ENCODE measurements around the gene ZMYM5.
"Not testable (repeated sequence)": the region's sequence is repeated elsewhere in the genome, so short reads cannot be mapped to it uniquely, and the experiment has no call there.

Gene ZMYM5

GRCh38 chr13:19836472-19836871 is 27.0 kb downstream of the ZMYM5 start:
- in situ Hi-C loops (cut with HindIII; ENCODE audit: low pct_ligation_motif_present, low pct_unique_long_range_greater_than_20kb, low sequenced_read_pairs) = no loop called here
- DNase-seq = no peak

- in situ Hi-C loops (cut with HindIII; ENCODE audit: low pct_ligation_motif_present, low pct_unique_long_range_greater_than_20kb, low sequenced_read_pairs) = no loop called here
- DNase-seq = no peak
Observed at GRCh38 chr13:19834704-19835103, 28.7 kb downstream of the ZMYM5 start.

GRCh38 chr13:19822673-19823072 is 40.8 kb downstream of the ZMYM5 start:
- in situ Hi-C loops (cut with HindIII; ENCODE audit: low pct_ligation_motif_present, low pct_unique_long_range_greater_than_20kb, low sequenced_read_pairs) = no loop called here
- no peak for DNase-seq

- DNase-seq = peak; percentile 2
- in situ Hi-C loops (cut with HindIII; ENCODE audit: low pct_ligation_motif_present, low pct_unique_long_range_greater_than_20kb, low sequenced_read_pairs) = no loop called here
Observed at GRCh38 chr13:19818223-19818842, 45.1 kb downstream of the ZMYM5 start.

GRCh38 chr13:19817510-19818158 is 45.8 kb downstream of the ZMYM5 start:
- in situ Hi-C loops (cut with HindIII; ENCODE audit: low pct_ligation_motif_present, low pct_unique_long_range_greater_than_20kb, low sequenced_read_pairs) = no loop called here
- DNase-seq = no peak

GRCh38 chr13:19817106-19817505 is 46.3 kb downstream of the ZMYM5 start:
- in situ Hi-C loops (cut with HindIII; ENCODE audit: low pct_ligation_motif_present, low pct_unique_long_range_greater_than_20kb, low sequenced_read_pairs) = no loop called here
- DNase-seq = no peak

GRCh38 chr13:19815842-19816241 is 47.6 kb downstream of the ZMYM5 start:
- DNase-seq; in situ Hi-C loops (cut with HindIII; ENCODE audit: low pct_ligation_motif_present, low pct_unique_long_range_greater_than_20kb, low sequenced_read_pairs): not testable (repeated sequence)

- DNase-seq = no peak
- in situ Hi-C loops (cut with HindIII; ENCODE audit: low pct_ligation_motif_present, low pct_unique_long_range_greater_than_20kb, low sequenced_read_pairs) = no loop called here
Observed at GRCh38 chr13:19810996-19811881, 52.2 kb downstream of the ZMYM5 start.

- in situ Hi-C loops (cut with HindIII; ENCODE audit: low pct_ligation_motif_present, low pct_unique_long_range_greater_than_20kb, low sequenced_read_pairs) = no loop called here
- DNase-seq = no peak
Observed at GRCh38 chr13:19810151-19810550, 53.3 kb downstream of the ZMYM5 start.

GRCh38 chr13:19805765-19806164 is 57.7 kb downstream of the ZMYM5 start:
- in situ Hi-C loops (cut with HindIII; ENCODE audit: low pct_ligation_motif_present, low pct_unique_long_range_greater_than_20kb, low sequenced_read_pairs) = no loop called here
- DNase-seq = no peak

GRCh38 chr13:19795956-19796355 is 67.5 kb downstream of the ZMYM5 start:
- in situ Hi-C loops (cut with HindIII; ENCODE audit: low pct_ligation_motif_present, low pct_unique_long_range_greater_than_20kb, low sequenced_read_pairs) = no loop called here
- no peak for DNase-seq

GRCh38 chr13:19794631-19795030 is 68.8 kb downstream of the ZMYM5 start:
- no peak for DNase-seq
- in situ Hi-C loops (cut with HindIII; ENCODE audit: low pct_ligation_motif_present, low pct_unique_long_range_greater_than_20kb, low sequenced_read_pairs) = no loop called here

- in situ Hi-C loops (cut with HindIII; ENCODE audit: low pct_ligation_motif_present, low pct_unique_long_range_greater_than_20kb, low sequenced_read_pairs) = no loop called here
- DNase-seq = no peak
Observed at GRCh38 chr13:19791953-19792537, 71.4 kb downstream of the ZMYM5 start.

- peak; percentile 93 for DNase-seq
- in situ Hi-C loops (cut with HindIII; ENCODE audit: low pct_ligation_motif_present, low pct_unique_long_range_greater_than_20kb, low sequenced_read_pairs) = not testable (repeated sequence)
Observed at GRCh38 chr13:19782727-19783682, 80.4 kb downstream of the ZMYM5 start, which contains the start of gene PSPC1. Gene PSPC1 (minus strand): TSS chr13:19782945. CDS start chr13:19782757, 188 bp downstream.

GRCh38 chr13:19782049-19782726 is 81.3 kb downstream of the ZMYM5 start:
- in situ Hi-C loops (cut with HindIII; ENCODE audit: low pct_ligation_motif_present, low pct_unique_long_range_greater_than_20kb, low sequenced_read_pairs) = no loop called here
- DNase-seq = peak; percentile 39

GRCh38 chr13:19781526-19781925 is 81.9 kb downstream of the ZMYM5 start:
- in situ Hi-C loops (cut with HindIII; ENCODE audit: low pct_ligation_motif_present, low pct_unique_long_range_greater_than_20kb, low sequenced_read_pairs) = no loop called here
- DNase-seq = no peak

GRCh38 chr13:19780753-19781418 is 82.6 kb downstream of the ZMYM5 start:
- in situ Hi-C loops (cut with HindIII; ENCODE audit: low pct_ligation_motif_present, low pct_unique_long_range_greater_than_20kb, low sequenced_read_pairs); DNase-seq: not testable (repeated sequence)

All from ACHN (cell line).